HG03520 (cell line): ENCODE results near the gene GLRB.
A peak's percentile ranks its signal among the peaks of the same experiment; 100 is the strongest.
"Not testable (repeated sequence)": the region's sequence is repeated elsewhere in the genome, so short reads cannot be mapped to it uniquely, and the experiment has no call there.

Source experiments
- ATAC-seq: cut with Tn5 transposase; IDR thresholded peaks from one replicate; pipeline ENCODE4 v1.9.1; 2021; ENCODE audit warnings: mild to moderate bottlenecking, moderate library complexity; ENCODE audit not compliant: unreplicated experiment

GLRB gene

DNA sequence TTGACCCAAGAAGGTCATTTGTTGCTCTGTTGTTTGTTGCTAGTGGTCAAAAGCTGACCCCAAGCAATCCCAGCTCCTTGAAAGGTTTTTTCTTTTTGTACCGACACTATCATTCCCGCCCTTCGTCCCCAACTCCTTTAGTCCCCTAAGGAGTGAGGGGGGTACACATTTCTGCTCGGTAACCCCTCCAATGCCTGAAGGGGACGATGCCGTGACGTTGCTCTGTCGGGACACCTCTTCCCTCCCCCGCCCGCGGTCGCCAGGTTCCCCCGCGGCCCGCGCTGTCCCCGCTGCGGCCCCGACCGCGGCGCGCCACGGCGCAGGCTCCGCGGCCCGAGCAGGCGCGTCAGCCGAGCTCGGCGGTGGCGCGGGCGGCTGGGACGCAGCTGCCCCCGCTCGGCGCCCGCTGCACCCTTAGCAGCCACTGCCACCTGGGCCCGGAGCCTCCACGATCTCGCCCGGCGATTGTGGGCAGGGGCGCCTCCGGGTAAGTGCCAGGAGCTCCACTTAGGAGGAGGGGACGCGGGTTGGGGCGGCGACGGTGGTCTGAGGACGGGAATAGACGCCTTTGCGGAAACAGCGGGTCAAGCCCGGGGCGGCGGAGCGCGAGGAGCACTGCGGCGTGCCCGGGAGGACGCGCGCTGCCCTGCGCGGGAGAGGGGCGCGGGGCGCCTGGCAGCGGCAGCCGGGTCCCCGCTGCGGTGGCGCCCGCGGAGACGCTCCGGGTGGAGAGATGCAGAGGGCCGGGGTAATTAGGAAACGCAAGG lies at the start of gene GLRB:
GLRB (plus strand) TSS at position 340 of the 767 bp plus-strand sequence. CDS start 1,875 bp downstream, outside the sequence.
- ATAC-seq, result no peak

- ATAC-seq, result no peak
Measured at GRCh38 chr4:157035471-157035870, 40.5 kb upstream of the GLRB start.

- no peak for ATAC-seq
Measured at GRCh38 chr4:157040405-157040804, 35.5 kb upstream of the GLRB start.

- ATAC-seq, result no peak
Measured at GRCh38 chr4:157043131-157043530, 32.8 kb upstream of the GLRB start.

DNA sequence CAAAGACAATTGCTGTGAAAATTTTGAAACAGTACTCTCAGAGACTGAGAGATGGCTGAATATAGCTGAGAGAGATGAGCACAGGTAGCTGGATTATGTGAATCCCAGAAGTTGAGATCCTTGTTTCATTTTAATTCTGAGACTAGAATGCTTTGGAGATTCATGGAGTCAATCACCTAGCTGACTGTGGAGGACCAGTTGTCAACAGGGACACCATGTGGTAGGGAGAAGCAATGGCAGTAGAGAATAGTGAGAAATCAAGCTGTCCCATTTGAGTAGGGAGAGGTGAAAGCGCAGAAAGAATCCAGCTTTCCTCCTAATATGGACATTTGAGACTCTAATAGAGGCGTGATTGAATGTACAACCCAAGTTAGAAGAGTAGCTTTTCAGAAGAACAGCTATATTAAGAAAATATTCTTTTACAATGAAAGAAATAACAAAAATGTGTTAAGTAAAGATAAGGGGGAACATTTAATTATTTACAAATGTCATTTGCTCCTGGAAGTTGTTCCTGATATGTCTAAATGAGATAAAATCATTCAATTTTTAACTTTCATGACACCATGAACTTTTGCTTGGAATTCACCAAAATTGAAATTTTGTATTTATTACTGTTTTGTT lies 30.3 kb upstream of the GLRB start:
- ATAC-seq, result peak; percentile 95

DNA sequence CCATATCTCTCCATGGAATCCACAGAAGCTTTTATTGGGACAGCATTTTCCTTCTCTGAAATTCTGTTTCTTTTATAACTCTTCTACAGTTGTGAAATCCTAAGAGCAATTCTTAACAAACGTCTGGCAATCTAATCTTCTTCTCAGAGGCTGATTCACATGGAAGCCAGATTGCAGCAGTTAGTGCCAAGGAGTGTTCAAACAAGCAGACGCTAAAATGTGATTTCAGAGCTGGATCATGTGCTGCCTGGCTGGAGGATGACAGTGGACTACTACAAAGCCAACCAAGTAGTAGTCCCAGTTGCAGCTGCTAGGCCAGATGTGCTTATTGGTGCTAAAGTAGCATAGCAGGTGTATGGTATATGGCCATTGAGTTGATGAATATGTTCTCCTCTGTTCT lies 27.7 kb upstream of the GLRB start:
- ATAC-seq, result no peak

GRCh38 chr4:157050561-157050960 lies 25.4 kb upstream of the GLRB start:
- ATAC-seq, result no peak

DNA sequence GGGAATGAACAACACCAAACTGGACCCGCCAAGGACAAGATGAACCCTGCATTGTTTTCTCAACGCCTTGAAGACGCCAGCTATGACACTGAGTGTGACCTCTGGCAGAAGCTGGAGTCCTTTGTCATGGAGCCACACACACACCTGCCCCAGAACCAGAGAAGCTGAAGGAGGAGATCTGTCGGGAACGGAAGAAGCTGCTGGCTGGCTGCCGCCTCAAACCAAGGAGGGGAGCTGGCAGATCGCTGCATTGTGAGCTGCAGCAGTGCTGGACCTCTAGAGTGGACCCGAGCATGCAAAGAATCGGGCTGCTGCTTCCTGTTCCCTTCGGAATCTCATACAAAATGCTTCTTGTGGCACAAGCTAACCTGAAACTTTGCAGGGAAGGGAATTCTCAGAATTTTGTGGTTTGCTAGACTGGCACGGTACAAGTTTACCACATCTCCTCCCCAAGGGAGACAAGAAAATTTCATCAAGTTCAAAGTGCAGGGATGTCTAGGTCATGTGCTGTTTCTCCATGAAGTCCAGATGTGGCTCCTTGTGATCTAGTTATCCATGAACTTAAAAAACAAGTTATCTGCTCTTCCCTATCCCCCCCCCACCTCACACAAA lies 23.4 kb upstream of the GLRB start:
- ATAC-seq, result no peak

GRCh38 chr4:157057218-157057617 lies 18.7 kb upstream of the GLRB start:
- ATAC-seq, result no peak

DNA sequence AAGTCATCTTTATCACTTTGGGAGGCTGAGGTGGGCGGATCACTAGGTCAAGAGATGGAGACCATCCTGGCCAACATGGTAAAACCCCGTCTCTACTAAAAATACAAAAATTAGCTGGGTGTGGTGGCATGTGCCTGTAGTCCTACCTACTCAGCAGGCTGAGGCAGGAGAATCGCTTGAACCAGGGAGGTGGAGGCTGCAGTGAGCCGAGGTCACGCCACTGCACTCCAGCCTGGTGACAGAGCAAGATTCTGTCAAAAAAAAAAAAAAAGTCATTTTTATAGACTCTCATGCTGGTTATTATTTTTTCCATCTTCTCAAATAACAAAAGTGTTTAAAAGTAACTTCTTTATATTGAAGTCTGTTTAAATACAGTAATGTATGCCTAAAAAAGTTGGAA lies 17.1 kb upstream of the GLRB start:
- ATAC-seq, result not testable (repeated sequence)

DNA sequence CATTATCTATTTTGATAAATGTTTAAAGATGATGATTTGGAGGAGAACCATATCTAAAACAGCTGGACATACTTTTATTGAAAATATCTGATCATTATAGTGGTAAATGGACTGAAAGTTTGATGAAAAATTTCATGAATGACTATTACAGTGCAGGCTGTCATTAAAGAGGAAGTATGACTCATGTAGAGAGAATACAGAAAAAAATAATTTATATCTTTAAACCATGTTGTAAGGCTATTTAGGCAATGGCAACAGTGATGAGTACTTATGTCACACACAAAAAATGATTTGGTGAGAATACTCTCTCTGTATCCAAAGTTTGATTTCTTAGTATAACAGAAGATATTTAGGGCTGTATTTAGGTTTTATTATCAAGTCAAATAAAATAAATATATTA lies 3.9 kb upstream of the GLRB start:
- no peak for ATAC-seq

DNA sequence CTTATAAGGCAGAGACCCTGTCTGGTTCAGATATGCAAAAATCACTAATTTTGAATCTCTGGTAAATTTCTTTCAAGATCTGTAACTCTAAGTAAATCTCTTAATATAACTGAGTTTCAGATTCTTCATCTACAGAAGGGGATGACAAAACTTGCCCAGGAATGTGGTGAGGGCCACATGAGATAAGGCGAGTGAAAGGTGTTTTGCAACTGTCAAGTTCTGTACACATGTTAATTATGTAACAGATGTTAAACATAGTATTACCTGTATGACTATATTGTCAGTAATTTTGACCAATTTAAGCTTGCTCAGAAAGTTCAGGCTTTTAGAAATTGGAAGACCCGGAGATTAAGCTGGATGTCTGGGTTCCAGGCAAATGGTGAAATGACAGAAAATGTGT lies 549 bp upstream of the GLRB start:
- ATAC-seq, result no peak

DNA sequence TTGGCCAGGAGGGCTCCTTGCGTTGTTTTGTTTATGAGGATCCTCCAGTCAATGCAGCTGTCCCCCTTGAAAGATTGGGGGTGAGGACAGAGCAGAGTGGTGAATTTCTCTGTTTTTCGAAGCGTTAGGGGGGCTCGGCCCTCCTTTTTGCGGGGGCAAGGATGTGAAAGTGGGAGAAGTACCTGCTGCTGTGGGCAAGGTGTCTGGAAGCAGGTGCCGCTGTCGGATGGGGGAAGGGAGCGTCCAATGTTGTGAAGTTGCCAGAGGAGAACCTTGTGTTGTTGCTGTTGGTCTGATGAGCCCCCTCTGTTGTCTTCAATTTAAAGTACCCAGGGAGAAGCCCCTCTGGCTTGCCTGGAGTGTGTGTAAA lies 613 bp downstream of the GLRB start:
- no peak for ATAC-seq

DNA sequence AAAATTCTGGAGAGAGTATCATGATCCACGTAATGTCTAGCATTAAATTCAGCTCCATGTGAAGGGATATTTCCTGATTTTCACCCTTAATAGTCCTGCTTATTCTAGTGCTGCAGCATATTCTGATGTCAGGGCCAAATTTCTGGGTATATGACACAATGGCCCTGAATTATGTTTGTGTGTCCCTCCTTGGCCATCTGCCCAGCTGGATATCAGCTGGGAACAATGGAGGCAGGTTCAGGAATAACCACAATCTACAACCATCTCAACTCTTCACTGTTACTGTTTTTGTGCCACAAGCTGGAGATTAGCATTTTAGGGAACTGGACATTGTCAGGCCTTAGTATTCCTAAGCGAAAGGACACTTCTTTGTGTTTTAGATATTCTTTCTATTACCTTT lies 3.5 kb downstream of the GLRB start:
- no peak for ATAC-seq

DNA sequence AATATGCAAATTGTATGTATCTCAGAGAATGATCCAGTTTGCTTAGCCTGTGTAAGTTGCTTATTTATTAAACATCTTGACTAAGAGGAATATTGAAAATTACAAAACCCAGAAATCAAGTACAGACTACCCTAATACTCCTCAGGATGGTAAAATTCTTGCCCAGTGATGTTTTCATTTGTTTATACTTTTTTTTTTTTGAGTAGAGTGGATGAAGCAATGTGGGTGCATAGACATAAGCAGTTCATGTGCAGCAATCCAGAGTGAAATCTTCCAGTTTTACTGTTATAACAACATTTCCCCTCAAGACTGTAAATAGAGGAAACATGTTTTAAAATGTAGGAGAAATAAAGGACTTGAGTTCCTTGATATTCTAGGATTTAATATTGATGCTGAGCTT lies 4.7 kb downstream of the GLRB start:
- ATAC-seq, result no peak

- ATAC-seq, result no peak
Measured at GRCh38 chr4:157095716-157096115, 19.8 kb downstream of the GLRB start.

GRCh38 chr4:157096439-157096838 lies 20.5 kb downstream of the GLRB start:
- ATAC-seq, result no peak

DNA sequence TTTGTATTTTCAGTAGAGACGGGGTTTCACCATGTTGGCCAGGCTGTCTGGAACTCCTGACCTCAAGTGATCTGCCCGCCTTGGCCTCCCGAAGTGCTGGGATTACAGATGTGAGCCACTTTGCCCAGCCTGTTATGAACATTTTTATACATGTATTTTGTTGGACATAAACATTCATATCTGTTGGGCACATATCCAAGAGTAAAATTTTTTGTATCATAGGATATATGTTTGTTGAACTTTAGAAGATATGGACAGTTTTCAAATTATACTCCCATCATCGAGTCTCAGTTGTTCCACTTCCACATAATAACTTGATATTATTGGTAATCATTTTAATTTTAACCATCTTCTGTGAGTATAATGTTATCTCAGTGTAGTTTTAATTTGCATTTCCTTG lies 23.6 kb downstream of the GLRB start:
- ATAC-seq, result no peak

GRCh38 chr4:157104541-157104940 lies 28.6 kb downstream of the GLRB start:
- ATAC-seq, result no peak

GRCh38 chr4:157114671-157115070 lies 38.7 kb downstream of the GLRB start:
- ATAC-seq, result no peak

GRCh38 chr4:157115613-157116335 lies 39.8 kb downstream of the GLRB start:
- no peak for ATAC-seq

GRCh38 chr4:157121401-157121800 lies 45.5 kb downstream of the GLRB start:
- no peak for ATAC-seq
